ENCODE measurements around the gene BAD.
"Not testable (repeated sequence)": the region's sequence is repeated elsewhere in the genome, so short reads cannot be mapped to it uniquely, and the experiment has no call there.

Gene BAD

DNA sequence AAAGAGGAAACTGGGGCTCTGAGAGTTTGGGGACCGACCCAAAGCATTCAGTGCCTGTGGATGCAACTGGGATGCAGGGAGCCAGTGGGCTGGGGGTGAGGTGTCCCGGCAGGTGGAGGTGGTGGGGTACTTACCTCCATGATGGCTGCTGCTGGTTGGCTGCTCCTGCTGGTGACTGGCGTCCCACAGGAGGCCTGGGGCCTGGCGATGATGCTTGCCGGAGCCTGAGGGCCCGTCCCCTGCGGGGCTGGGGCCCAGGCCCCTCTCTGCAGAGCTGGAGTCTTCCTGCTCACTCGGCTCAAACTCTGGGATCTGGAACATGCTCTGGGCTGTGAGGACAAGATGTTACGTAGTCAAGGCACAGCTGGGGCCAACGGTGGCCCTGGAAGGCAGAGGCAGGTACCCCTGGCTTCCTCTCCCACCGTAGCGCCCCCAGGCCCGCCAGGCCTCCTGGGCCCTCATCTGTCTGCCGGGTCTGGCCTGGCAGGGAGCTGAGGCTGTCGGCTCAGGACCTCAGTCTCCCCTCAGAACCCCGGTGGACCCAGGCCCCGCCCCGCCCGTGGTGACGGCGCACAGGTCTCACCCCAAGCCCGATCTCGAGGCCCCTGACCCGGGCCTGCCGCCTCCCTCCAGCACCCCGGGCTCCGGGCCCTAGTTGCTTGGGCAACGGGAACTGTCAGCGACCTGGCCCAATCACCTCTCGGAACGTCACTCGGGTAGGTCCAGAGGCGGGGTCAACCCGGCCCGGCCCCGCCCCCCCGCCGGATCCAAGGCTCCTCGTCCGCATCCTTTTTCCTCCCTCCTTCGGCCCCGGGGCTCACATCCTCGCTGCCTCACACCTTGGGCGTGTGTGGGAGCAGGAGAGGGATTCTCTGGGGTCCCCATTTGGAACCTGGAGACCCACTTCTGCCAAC lies at the start of gene BAD:
TSS of gene BAD (minus strand) at position 618 of the 914 bp plus-strand sequence. CDS start at position 321, 297 bp downstream.
- peak; percentile 88 to 93 for DNase-seq (ENCODE audit: low read depth in 2 of 2)

DNA sequence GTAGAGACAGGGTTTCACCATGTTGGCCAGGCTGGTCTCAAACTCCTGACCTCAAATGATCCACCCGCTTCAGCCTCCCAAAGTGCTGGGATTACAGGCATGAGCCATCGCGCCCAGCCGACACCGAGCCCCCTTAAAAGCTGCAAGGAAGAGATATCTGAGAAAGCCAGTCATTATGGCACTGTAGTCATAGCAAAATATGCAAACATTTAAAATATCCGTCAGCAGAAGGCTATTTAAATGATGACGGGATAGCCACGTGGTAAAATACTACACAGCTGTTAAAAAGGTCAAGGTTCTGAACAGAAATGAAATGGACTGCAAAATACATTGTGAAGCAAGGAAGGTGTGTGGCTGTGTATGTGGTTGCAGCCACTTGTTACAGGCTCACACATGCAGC lies 49.1 kb upstream of the BAD start:
- no peak for DNase-seq (ENCODE audit: low read depth in 2 of 2)

DNA sequence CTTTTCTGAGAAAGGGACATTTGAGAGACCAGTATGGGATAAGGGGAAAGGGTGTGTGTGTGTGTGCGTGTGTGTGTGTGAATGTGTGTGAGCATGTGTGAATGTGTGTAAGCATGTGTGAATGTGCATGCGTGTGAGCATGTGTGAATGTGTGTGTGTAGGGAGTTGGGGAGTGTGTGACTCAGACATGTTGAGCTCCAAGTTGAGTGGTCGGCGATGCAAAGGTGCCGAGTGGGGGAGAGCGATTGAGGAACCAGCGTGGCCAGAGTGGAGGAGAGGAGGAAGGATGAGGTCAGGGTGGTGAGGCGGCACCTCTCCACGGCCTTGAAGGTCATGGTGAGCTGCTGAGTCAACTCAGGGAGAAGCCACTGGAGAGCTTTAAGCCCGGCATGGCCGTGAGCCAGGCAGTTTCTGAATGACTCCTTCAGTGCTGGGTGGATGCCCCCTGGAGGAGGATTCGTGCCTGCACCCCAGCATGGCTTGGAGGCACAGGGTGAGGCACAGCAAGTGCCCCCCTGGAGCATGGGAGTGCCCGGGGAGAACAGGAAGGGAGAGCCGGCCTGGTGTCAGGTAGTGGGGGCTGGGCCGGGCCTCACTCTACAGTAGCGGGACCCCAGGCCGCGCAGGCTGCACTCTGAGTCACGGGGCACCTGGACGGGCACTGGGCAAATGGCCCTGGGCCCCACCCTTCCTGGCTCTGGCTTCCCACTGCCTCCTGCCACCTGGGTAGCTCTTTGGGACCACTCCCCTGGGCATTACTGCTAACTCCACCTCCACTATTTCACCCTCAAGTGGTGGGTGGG lies 47.3 kb upstream of the BAD start:
- DNase-seq (ENCODE audit: low read depth in 2 of 2) = peak; percentile 77 to 81

DNA sequence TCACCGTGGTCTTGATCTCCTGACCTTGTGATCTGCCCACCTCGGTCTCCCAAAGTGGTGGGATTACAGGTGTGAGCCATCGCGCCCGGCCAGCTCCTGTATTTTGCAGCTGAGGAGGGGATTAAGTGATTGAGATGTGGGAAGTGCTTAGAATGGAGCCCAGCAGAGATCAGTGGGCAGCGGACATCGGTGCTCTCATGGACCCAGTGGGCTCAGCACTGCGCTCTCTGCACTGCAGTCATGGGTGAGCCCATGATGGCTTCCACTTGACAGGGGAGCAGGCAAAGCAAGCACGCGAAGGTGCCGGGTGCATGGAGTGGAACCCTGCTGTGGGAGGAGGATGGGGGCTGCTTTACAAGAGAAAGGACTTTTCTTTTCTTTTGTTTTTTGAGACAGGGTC lies 46.4 kb upstream of the BAD start:
- no peak for DNase-seq (ENCODE audit: low read depth in 2 of 2)

DNA sequence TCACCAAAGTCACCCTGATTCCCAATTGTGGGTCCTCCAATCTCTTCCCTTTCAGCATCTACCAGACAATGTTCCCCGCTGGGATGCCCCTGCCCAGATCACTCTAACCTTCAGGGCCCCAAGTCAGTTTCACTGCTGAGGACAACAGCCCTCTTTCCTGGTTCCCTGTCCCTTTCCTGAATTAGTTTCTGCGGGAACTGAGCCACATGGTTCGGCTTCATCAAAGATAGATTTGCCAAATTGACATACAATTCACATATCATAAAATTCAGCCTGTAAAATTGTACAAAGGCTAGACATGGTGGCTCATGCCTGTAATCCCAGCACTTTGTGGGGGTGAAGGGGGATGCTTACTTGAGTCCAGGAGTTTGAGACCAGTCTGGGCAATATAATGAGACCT lies 43.5 kb upstream of the BAD start:
- DNase-seq (ENCODE audit: low read depth in 2 of 2) = no peak

DNA sequence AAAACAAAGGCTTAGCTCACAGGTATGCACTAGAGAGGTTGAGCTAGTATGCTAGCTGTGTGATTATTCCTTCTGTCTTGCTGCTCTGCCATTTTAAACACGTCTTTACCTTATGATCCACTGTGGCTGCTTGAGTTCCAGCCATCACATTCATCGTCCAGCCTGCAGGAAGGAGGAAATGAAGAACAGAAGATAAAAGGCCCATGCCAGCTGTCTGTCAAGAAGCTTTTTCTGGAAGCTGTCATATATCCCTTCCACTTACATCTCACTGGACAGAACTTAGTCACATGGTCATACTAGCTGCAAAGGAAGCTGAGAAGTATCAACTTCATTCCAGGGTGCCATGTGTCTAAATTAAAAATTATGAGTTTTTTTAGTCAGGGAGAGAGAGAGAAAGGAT lies 42.9 kb upstream of the BAD start:
- no peak for DNase-seq (ENCODE audit: low read depth in 2 of 2)

DNA sequence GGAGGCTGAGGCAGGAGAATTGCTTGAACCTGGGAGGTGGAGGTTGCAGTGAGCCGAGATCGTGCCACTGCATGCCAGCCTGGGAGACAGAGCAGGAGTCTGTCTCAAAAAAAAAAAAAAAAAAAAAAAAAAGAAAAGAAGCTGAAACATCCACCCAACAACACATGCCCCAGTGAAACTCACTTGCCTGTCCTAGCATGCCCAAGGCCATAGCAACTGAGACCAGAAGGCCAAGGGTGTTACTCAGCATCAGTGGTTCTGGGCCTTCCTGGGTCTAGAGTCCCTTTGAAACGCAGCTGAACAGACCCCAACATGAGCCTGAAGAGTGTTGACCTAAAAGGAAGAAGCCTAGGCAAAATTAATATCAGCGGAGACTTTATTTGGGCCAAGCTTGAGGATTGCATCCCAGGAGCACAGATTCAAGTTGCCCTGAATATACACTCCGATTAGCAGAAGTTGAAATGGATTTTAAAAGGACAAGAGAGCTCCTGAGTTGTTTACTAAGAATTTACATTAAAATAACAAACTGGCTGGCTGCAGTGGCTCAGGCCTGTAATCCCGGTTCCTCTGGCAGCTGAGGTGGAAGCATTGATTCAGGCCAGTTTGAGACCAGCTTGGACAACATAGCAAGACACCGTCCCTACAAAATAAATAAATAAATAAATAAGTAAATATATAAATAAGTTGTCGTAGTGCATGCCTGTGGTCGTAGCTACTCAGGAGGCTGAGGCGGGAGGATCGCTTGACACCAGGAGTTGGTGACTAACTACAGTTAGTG lies 40.4 kb upstream of the BAD start:
- DNase-seq (ENCODE audit: low read depth in 2 of 2) = no peak

DNA sequence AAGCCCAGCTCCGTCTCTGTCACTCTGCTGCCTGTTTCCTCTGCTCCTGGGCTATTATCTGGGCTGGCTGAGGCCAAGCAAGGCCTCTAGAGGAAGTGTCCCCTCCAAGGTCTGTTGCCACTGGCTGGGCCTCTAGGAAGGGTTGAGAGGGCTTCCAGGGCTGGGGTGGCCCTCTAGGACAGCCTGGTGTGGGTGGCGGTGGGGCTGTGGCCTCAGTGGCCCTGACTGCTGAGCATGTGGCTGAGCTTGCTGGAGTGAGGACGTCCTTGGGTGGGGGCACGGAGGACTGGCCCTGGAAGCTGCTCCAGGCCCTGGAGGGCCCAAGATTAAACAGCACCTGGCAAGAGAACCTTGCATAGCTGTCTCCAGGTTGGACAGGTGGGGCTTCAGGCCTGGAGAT lies 39.5 kb upstream of the BAD start:
- not testable (repeated sequence) for DNase-seq (ENCODE audit: low read depth in 2 of 2)

DNA sequence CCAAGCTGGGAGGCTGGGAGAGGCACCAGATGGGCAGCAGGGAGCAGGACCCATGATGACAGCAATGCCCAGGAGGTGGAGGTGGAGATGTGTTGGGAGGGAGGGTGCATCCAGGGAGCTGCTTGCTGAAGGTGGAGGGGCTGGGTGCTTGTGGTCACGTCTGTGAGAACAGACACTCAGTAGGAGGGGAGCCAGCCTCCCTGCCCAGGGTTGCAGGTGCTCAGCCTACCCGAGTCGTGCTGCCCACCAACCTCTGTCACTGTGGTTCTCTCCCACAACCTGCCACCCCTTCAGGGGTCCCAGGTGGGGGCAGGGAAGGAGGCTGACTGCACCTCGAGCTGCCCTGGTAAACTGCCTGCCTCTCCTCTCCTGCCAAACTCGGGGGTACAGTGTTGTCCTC lies 38.9 kb upstream of the BAD start:
- no peak for DNase-seq (ENCODE audit: low read depth in 2 of 2)

DNA sequence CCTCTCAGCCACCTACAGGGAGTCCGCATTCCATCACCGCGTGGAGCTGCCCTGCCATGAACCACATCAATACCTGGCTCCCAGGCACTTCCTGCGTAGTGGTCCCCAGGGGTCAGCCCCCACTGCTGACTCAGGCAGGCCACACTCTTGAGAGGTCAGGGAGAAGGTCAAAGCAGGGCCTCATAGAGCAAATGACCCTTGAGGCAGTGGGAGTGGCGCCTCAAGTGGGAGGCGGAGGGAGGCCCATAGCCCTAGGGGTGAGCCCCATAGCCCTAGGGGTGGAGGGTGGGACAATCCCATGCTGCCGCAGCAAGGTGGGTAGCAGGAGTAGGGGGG lies 38.4 kb upstream of the BAD start:
- DNase-seq (ENCODE audit: low read depth in 2 of 2) = no peak

DNA sequence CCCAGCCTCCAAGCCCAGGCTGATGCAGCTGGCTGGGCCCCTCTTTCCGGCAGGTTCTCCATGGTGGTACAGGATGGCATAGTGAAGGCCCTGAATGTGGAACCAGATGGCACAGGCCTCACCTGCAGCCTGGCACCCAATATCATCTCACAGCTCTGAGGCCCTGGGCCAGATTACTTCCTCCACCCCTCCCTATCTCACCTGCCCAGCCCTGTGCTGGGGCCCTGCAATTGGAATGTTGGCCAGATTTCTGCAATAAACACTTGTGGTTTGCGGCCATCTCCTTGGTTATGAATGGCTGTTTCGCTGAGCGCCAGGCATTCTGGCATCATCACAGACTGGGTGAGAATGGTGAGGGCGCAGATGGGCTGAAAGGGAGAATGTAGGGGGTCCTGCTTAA lies 37.1 kb upstream of the BAD start:
- no peak for DNase-seq (ENCODE audit: low read depth in 2 of 2)

DNA sequence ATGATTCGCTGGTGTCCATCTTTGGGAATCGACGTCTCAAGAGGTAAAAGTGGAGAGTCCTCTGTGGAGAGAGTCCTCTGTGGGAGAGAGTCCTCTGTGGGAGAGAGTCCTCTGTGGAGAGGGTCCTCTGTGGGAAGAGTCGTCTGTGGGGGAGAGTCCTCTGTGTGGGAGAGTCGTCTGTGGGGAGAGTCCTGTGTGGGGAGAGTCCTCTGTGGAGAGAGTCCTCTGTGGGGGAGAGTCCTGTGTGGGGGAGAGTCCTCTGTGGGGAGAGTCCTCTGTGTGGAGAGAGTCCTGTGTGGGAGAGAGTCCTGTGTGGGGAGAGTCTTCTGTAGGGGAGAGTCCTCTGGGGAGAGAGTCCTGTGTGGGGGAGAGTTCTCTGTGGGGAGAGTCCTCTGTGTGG lies 36.6 kb upstream of the BAD start:
- DNase-seq (ENCODE audit: low read depth in 2 of 2) = no peak

DNA sequence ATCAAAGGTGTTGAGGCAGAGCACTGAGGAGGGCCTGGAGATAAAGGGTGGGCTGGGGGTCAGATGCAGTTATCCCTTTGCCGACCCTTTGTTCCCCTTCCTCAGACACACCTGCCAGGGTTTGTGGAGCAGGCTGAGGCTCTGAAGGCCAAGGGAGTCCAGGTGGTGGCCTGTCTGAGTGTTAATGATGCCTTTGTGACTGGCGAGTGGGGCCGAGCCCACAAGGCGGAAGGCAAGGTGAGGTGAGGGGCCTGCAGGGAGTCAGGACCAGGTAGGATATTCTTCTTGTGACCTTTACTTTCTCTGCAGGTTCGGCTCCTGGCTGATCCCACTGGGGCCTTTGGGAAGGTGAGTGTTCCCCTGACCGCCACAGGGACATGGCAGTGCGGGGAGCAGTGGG lies 36.1 kb upstream of the BAD start:
- DNase-seq (ENCODE audit: low read depth in 2 of 2) = no peak

DNA sequence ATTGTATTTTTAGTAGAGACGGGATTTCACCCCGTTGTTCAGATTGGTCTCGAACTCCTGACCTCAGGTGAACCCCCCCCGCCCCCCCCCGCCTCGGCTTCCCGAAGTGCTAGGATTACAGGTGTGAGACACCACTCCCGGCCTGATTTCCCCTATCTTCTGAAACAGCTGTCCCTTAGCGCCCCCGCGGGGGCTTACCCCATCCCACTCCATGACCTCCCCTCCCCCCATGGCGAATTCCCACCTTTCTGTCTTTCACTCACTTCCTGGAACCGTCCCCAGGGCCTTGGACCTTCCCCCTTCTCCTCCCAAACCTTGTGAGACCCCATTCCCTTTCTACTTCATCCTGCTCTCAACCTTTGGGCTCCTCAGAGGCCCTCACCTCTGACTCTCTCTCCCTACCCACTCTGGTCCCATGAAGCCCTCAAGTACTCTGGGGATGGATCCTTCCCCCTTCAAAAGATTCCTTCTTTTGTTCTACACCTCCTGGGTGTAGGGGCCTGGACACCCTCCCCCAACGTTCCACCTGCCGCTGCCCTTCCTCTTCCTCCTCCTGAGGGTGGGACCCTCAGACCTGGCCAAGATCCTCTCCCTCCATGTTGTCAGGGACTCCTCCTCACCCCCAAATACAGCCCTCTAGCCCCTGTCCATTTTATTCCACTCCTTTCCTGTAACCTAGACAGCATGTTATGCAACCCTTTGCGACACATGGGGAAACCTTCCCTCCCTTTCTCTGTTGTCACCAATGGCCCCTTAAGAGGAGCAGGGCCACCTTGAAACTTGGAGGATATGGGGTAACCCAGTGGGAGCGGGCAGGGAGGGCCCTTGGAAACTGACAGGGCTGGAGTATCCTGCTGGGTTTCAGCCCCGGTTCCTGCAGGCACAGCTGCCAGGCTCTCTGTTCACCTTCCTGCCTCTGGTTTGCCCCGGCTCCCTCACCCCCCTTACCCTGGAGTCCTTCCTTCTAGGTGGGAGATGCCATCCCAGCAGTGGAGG lies 34.6 kb upstream of the BAD start:
- DNase-seq (ENCODE audit: low read depth in 2 of 2) = no peak

DNA sequence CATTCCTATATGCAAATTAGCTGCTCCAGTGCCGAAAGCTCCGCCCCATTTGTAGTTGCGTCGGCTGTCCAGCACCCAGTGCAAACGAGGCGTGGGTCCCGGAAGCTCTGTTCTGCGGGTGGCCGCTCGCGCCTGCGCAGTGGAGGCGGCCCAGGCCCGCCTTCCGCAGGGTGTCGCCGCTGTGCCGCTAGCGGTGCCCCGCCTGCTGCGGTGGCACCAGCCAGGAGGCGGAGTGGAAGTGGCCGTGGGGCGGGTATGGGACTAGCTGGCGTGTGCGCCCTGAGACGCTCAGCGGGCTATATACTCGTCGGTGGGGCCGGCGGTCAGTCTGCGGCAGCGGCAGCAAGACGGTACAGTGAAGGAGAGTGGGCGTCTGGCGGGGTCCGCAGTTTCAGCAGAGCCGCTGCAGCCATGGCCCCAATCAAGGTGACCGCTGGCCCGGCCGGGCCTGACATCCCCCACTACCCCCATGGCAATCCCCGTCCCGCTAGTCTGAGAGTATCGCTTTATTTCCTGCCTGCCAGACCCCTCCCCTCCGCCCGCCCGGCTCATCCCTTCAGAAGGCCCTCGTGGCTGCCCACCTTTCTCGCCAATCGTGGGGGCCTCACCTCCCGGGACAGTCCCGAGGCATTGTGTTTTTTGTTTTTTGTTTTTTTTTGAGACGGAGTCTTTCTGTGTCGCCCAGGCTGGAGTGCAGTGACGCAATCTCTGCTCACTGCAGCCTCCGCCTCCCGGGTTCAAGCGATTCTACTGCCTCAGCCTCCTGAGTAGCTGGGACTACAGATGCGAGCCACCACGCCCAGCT lies 33.7 kb upstream of the BAD start, which contains the start of gene PRDX5:
TSS of gene PRDX5 (plus strand) at position 161 of the 805 bp plus-strand sequence. CDS start at position 256, 95 bp downstream.
- peak; percentile 89 to 93 for DNase-seq (ENCODE audit: low read depth in 2 of 2)

DNA sequence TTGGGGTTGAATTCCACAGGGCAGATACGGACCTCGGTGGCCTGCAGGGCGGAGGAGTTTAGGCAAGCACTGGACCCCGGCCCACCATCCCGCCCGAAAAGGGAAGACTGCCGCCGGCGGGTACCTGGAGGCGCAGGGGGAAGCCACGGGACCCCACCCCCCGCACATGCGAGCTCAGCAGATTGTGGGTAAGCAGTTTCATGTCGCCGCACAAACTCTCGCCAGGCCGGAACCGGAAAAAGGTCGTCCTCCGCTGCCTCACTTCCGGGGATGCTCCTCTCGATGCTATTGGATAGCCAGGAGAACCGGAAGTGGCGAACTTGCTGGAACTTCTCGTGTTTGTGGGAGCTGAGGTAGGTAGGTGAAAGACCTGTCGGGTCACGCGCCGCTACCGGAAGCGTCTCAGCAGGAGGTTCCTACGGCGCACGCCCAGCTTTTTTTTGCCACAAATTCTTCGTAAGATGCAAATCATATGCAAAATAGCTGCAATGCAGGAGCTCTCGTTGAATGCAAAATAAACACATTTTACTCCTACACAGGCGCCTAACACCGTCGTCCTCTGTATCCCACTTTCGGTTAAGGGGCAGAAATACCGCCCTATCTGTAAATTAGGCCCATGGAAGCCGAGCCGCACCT lies 33.0 kb upstream of the BAD start, which contains the start of gene TRMT112:
TSS of gene TRMT112 (minus strand) at position 235 of the 636 bp plus-strand sequence. CDS start at position 202, 33 bp downstream.
- DNase-seq (ENCODE audit: low read depth in 2 of 2) = peak; percentile 87 to 95

DNA sequence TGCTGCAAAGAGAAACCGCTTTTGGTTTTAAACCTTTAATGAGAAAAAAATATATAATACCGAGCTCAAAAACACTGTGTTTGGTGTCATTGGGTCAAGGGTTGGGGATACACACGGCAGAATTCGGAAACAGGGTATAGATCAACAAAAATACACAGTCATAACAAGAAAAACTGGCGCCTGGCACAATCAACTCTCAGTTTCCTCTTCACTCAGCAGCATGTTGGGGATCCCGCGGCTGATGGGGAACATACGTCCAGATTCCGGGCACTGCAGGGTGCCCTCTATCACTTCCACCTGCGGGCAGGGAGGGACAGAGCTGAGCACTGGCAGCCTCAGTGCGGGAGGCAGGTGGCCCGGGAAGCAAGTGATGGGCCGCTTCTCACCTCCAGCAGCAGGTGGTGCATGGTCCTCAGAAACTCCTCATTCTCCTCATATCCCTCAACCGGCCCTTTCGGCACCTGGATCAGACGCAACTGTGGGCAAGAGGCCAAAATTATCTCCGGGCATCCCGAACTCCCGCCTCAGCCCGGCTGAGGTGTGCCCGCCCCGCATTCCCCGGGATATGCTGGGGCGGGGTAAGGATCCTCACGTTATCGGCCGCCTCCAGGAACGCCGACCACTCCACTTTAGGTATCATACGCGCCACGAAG lies 32.3 kb upstream of the BAD start:
- DNase-seq (ENCODE audit: low read depth in 2 of 2) = no peak

DNA sequence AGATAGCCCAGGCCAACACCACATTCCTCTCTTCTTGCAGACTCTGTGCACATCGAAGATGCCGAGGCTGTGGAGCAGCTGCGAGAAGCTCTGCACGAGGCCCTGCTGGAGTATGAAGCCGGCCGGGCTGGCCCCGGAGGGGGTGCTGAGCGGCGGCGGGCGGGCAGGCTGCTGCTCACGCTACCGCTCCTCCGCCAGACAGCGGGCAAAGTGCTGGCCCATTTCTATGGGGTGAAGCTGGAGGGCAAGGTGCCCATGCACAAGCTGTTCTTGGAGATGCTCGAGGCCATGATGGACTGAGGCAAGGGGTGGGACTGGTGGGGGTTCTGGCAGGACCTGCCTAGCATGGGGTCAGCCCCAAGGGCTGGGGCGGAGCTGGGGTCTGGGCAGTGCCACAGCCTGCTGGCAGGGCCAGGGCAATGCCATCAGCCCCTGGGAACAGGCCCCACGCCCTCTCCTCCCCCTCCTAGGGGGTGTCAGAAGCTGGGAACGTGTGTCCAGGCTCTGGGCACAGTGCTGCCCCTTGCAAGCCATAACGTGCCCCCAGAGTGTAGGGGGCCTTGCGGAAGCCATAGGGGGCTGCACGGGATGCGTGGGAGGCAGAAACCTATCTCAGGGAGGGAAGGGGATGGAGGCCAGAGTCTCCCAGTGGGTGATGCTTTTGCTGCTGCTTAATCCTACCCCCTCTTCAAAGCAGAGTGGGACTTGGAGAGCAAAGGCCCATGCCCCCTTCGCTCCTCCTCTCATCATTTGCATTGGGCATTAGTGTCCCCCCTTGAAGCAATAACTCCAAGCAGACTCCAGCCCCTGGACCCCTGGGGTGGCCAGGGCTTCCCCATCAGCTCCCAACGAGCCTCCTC lies 31.4 kb upstream of the BAD start:
- DNase-seq (ENCODE audit: low read depth in 2 of 2) = not testable (repeated sequence)
